Stimulated activated CD4-positive, alpha-beta T cell treated with anti-CD3 and anti-CD28 coated beads, Interleukin-2, amount 100 ng/mL, for 24 hours (primary cell): Measurements from ENCODE around the gene DRC1.
"Not testable (repeated sequence)": the region's sequence is repeated elsewhere in the genome, so short reads cannot be mapped to it uniquely, and the experiment has no call there.

ENCODE experiments used
- DNase-seq, 2 donors: peaks; one replicate each; pipeline ENCODE4 v3.0.0-alpha.2; 2020

DRC1 gene

DNA sequence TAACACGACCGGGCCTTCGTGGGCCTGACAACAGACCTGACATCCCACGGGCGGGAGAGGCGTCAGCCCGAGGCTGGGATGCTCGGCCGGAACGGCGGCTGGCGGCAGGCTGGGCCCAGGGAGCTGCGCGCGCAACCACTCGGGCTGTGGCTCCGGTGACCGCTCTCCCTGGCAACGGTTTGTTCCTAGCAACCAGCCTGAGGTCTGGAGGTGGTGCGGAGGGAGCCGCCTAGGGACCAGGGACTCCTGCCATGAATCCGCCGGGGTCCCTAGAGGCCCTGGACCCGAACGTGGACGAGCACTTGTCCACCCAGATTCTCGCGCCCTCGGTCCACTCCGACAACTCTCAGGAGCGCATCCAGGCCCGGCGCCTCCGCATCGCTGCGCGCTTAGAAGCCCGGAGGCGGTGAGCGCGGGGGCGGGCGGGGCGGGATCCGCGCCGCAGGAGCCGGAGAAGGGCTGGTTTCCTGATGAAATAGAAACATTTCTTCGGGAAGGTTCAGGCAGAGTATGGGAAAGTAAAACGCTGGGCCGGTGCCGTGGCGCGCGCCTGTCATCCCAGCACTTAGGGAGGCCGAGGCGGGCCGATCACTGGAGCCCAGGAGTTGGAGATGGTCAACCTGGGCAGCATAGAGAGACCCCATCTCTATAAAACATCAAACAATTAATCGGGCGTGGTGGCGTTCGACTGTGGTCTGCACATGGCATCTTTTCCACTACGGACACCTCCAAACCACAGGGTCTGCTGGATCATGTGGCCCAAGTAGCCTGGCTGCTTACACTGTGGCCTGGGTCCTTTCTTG lies at the start of gene DRC1:
Gene DRC1, plus strand, starts transcription at position 182 of the 803 bp plus-strand sequence. Its CDS starts 70 bp downstream, at position 252.
- DNase-seq: peak in 1 of 2 donors; percentile 51

DNA sequence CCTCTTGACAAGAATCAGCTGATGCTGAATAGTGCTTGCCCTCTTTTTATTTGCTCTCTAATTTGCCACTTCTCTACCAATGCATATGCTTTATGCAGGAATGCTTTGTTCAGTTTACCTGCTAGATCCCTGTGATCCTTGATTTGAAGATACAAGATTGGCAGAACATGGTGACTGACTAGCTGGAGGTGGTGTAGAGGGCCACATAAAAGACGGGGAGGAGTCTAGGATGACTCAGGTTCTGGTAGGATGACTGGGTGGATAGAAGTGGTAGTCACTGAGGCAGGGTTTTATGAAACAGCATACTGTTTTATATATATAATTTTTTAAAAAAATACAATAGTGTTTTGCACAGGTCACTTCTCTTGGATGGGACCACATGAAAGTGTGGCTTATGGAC lies 48.8 kb upstream of the DRC1 start:
- DNase-seq: peak; percentile 17 to 49

DNA sequence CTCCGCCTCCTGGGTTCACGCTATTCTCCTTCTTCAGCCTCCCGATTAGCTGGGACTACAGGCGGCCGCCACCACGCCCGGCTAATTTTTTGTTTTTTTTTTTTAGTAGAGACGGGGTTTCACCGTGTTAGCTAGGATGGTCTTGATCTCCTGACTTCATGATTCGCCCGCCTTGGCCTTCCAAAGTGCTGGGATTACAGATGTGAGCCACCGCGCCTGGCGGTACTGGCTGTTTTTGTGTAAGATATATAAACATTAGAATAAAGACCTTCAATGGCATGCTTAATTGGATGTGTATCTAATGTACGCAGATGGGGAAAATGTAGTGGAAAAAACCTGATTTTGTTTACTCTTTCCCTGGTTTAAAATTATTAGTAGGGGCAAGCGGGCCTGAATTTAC lies 47.3 kb upstream of the DRC1 start:
- not testable (repeated sequence) for DNase-seq

DNA sequence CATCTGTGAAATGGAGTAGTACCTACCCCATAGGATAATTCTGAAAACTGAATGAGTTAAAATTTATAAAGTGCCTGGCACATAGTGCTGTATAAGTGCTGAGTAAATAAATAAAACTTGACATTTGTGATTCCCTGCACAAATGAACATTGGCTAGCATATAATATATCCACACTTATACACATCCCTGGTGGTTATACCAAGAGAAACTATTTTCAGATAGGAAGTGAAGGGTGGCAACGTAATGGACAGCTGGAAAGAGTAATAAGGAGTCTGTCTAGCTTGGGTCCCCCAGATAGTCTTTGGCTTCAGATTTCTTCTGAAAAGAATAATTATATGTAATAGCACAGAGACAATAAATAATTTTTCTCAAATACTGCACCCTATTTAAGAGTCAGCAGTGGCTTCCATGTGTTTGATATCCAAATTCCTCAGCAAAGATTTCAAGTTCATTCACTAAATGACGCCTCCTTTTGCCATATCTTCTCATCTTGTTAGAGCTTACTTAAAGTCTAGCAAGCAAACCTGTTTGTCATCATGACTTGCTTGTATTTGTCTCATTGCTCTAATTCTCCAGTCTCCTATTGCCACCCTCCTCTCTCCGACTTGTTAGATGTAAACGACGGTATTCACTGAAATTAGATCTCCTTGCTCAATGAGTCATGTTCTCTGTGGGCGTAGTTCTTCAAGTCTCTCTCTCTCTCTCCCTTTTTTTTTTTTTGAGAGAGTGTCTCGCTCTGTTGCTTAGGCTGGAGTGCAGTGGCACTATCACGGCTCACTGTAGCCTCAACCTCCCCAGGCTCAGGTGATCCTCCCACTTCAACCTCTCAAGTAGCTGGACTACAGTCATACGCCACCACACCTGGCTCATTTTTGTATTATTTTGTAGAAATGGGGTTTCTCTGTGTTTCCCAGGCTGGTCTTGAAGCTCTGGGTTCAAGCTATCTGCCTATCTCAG lies 46.4 kb upstream of the DRC1 start:
- DNase-seq: no peak

DNA sequence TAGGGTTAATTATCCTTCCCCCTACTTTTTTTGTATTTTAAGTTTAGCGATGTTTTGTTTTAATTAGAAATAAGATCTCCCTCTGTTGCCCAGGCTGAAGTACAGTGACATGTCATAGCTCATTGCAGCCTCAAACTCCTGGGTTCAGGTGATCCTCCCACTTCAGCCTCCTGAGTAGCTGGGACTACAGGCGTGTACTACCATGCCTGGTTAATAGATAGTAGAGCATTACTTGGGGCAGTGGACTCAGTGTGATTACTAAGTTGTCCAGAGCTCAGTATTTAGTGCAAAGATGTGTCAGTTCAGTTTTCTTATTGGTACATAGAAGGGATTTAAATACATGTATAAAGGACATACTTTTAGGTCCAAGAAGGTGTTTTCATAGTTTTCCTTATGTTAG lies 45.6 kb upstream of the DRC1 start:
- no peak for DNase-seq

- DNase-seq: no peak
These were observed 44.9 kb upstream of the DRC1 start for GRCh38 chr2:26356771-26357170.

DNA sequence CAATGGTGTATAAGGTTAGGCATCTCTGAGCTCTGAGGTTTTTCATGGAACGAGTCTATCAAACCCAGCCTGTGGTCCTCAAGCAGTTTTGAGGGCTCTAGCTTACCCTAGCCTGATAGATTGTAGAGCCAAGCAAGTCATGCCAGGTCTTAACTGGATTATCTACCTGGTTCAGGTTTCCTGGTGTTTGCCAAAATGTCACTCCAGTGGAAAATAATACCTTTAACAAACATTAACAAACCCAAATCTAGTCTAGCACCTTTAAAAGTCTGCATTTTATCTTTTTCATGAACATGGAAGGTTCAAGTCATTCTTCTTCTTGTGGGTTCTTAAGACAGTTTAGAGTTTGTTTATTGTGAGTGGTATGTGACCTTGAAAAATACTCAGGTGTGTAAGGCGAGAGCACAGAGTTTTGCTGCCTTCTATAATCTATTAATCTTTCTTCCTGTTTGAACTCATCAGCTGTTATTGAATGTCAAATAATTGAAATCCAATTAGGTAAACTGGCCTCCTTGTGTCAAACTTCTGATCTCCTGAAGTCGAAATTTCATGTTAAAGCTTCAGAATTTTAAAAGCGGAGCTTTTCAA lies 41.7 kb upstream of the DRC1 start:
- DNase-seq: no peak

DNA sequence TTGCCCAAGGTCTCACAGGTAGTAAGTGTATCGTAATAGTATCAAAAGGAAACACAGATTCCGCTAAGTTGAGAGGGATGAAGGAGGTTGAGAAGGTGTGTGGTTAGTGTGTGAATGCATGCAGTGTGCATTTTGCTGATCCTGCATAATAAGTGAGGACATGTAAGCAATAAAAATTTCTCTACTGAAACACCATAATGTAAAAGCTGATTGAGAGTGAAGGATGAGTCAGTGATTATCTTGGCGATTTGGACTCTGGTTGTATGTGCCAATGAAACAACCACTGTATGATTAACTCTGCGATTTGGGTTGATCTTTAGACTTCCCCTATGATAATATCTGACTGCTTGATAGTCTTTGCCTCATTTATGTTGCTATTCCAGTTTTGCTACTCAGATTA lies 38.4 kb upstream of the DRC1 start:
- DNase-seq: no peak

- DNase-seq: no peak
These were observed 37.8 kb upstream of the DRC1 start for GRCh38 chr2:26363958-26364357.

DNA sequence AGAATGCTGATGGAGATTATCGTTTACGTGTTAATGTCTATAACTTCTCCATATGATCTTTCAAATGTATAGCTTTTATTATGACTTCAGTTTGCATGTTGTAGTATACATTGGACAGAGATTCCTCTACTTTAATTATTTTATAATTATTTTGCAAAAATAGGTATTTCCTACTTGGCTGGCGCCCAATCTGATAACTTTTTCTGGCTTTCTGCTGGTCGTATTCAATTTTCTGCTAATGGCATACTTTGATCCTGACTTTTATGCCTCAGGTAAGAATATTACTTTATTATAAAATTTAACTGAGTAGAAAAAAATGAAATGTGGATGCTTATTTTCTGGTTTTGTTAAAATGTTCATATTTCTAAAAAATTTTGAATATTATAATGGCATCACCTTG lies 37.1 kb upstream of the DRC1 start:
- no peak for DNase-seq

GRCh38 chr2:26366957-26367356 lies 34.8 kb upstream of the DRC1 start:
- no peak for DNase-seq

GRCh38 chr2:26369664-26370063 lies 32.1 kb upstream of the DRC1 start:
- not testable (repeated sequence) for DNase-seq

GRCh38 chr2:26370909-26371308 lies 30.8 kb upstream of the DRC1 start:
- DNase-seq: not testable (repeated sequence)

- no peak for DNase-seq
These were observed 24.9 kb upstream of the DRC1 start for GRCh38 chr2:26376799-26377198.

DNA sequence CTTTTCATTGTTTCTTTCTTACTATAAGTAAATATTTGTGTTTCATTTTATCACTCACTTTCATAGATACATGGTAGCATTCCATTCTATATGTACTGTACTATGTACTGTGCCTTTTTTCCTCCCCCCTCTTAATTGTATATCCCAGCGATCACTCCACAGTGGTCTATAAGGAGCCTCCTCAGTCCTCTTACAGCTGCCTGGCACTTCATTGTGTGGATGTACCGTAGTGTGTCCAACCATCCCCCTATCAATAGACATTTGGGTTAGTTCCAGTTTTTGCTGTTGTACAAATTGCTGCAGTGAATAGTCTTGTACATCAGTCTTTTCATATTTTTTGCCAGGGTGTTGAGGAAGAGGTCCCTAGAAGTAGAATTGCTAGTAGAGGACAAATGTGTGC lies 21.4 kb upstream of the DRC1 start:
- no peak for DNase-seq

- DNase-seq: no peak
These were observed 19.2 kb upstream of the DRC1 start for GRCh38 chr2:26382564-26382963.

GRCh38 chr2:26384183-26384582 lies 17.5 kb upstream of the DRC1 start:
- DNase-seq: no peak

GRCh38 chr2:26384597-26384996 lies 17.1 kb upstream of the DRC1 start:
- DNase-seq: no peak

GRCh38 chr2:26387189-26387588 lies 14.5 kb upstream of the DRC1 start:
- no peak for DNase-seq

- DNase-seq: no peak
These were observed 7.0 kb upstream of the DRC1 start for GRCh38 chr2:26394694-26395093.

DNA sequence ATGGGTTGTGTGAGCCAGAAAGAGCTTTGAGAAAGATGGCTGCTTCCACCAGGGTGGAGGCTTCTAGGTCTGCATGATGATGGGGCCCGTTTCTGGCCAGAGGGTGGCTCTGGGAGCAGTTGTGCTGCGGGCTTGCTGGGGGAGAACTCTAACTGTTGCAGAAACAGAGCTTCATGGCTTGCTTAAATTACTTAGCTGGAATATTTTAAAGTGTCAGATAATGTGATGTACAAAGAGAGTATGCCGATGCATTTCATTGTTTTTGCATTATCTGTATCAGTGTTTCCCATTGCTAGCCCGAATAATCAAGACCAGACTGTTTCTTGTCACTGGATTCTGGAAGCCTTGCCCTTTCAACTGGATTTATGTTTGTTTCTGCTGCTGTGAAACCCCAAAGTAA lies 6.3 kb upstream of the DRC1 start:
- no peak for DNase-seq

GRCh38 chr2:26396734-26397298 lies 4.9 kb upstream of the DRC1 start:
- peak; percentile 34 to 37 for DNase-seq

DNA sequence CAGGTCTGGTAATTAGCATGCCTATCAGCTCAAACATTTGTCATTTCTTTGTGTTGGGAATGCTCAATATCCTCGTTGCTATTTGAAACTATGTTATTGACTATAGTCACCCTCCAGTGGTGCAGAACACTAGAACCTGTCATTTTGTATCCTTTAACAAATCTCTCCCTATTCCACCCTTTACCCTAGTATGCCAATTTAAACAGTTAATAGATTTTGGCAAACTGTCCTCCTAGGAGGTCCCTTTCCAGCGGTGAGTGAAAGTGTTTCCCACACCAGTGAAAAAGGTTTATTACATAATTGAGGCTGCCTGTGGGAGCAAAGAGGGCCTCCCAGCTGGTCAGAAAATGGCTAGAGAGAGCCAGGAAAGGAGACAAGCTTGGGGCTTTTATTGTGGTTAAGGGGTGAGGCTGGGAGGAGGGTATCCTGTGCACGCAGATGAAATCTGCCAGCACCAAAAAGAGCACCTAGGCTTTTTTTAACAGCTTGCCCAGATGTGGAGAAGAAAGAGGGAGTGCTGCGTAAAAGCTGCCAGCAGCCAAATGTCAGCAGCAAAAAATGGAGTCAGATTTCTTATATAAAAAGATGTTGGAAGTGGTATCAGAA lies 1.8 kb upstream of the DRC1 start:
- no peak for DNase-seq
